Testis (tissue), 2 donors: Measurements from ENCODE around the gene RXFP1.

Source experiments
- POLR2A ChIP-seq: fragments of 450-650 bp; IDR thresholded peaks from one replicate; pipeline ENCODE4 v1.6.1; 2017; ENCODE audit warnings: antibody characterized with exemption, mild to moderate bottlenecking, moderate library complexity
- TF ChIP-seq, protein P1 (sequence below), 3 experiments: fragments of 450-650 bp in 2 of 3; fragments of 200-600 bp in 1 of 3; sonication (generic) in 1 of 3; IDR thresholded peaks; one replicate each; pipeline ENCODE4 v1.5.1; 2016 to 2019; ENCODE audit warnings: antibody characterized with exemption in 3 of 3, mild to moderate bottlenecking in 2 of 3, moderate library complexity in 1 of 3

DNA sequence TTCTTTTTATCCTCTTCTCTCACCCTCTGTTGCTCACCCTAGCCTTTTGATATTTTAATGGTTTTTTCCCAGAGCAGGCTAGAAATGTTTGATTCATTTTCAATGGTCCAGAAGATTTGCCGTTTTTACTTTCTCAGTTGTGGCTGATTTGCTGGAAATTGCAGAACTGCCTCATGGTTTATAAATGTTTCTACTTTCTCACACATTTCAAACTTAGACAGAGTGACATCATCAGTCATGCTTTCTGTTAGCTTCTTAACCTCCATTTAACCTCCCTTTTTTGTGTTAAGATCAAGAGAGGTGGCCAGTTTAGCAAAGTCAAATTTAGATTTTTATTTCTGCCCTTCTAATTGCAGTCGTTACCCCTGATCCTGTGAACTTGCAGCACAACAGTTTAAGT lies 8.7 kb downstream of the RXFP1 start:
- TF ChIP-seq, protein P1, sequence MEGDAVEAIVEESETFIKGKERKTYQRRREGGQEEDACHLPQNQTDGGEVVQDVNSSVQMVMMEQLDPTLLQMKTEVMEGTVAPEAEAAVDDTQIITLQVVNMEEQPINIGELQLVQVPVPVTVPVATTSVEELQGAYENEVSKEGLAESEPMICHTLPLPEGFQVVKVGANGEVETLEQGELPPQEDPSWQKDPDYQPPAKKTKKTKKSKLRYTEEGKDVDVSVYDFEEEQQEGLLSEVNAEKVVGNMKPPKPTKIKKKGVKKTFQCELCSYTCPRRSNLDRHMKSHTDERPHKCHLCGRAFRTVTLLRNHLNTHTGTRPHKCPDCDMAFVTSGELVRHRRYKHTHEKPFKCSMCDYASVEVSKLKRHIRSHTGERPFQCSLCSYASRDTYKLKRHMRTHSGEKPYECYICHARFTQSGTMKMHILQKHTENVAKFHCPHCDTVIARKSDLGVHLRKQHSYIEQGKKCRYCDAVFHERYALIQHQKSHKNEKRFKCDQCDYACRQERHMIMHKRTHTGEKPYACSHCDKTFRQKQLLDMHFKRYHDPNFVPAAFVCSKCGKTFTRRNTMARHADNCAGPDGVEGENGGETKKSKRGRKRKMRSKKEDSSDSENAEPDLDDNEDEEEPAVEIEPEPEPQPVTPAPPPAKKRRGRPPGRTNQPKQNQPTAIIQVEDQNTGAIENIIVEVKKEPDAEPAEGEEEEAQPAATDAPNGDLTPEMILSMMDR (IDR thresholded peaks at IDR 0.05): no peak
- TF ChIP-seq POLR2A: no peak
